Choroid plexus epithelial cell (primary cell): ENCODE measurements around the gene RTTN.
"Not testable (repeated sequence)": the region's sequence is repeated elsewhere in the genome, so short reads cannot be mapped to it uniquely, and the experiment has no call there.

Experiments used
- DNase-seq: peaks from one replicate; pipeline ENCODE4 v3.0.0-alpha.2; 2010; ENCODE audit warnings: low read depth
- H3K4me3 ChIP-seq: 2 replicates; pipeline ENCODE4 v1.5.1; 2011; ENCODE audit warnings: low read depth, mild to moderate bottlenecking, control low read depth, low read length, moderate library complexity
- TF ChIP-seq, protein P1 (sequence below): conservative IDR thresholded peaks from 2 replicates; pipeline ENCODE4 v1.5.1; 2011; ENCODE audit warnings: low read depth, mild to moderate bottlenecking, control low read depth, inconsistent platforms, low read length, moderate library complexity

Gene RTTN

DNA sequence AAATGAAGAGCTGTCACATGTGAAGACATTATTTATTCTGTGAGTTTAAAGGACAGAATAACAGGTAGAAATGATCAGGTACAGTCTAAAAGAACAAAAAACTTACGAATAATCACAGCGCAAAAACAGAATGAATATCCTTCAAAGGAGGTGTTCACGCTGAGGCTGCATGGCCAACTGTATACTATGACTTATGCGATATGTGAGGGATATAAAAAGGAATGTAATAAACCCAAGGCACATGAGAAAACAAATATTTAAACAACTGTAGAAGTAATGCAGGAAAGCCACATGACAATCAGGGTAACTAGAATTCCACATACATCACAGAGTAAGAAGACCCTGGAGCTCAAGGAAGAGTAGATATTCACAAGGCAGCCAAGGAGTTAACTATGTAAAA lies 81.3 kb downstream of the RTTN start:
- TF ChIP-seq, protein P1, sequence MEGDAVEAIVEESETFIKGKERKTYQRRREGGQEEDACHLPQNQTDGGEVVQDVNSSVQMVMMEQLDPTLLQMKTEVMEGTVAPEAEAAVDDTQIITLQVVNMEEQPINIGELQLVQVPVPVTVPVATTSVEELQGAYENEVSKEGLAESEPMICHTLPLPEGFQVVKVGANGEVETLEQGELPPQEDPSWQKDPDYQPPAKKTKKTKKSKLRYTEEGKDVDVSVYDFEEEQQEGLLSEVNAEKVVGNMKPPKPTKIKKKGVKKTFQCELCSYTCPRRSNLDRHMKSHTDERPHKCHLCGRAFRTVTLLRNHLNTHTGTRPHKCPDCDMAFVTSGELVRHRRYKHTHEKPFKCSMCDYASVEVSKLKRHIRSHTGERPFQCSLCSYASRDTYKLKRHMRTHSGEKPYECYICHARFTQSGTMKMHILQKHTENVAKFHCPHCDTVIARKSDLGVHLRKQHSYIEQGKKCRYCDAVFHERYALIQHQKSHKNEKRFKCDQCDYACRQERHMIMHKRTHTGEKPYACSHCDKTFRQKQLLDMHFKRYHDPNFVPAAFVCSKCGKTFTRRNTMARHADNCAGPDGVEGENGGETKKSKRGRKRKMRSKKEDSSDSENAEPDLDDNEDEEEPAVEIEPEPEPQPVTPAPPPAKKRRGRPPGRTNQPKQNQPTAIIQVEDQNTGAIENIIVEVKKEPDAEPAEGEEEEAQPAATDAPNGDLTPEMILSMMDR, result no peak
- no peak overlapping the region for H3K4me3 ChIP-seq
- DNase-seq, result no peak

DNA sequence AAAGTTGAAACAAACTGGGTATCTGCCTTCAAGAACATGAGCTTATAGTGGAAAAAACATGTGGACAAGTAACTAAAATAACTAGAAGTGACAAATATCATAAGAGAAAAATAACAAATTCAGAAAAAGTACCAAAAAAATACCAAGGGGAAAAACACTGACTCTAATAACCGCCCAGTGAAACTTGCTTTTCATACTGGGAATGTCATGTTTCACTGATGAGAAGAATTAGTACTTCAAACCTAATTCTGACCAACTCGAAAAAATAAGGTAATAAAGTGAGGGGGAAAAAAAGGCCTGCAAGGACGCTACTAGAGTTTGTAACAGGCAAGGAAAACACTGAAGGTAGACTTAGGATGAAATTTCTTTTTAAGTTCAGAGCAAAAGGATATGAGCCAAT lies 83.6 kb downstream of the RTTN start:
- TF ChIP-seq, protein P1, result no peak
- no peak overlapping the region for H3K4me3 ChIP-seq
- no peak for DNase-seq

GRCh38 chr18:70116949-70117348 lies 88.5 kb downstream of the RTTN start:
- no peak overlapping the region for H3K4me3 ChIP-seq
- TF ChIP-seq, protein P1, result no peak
- no peak for DNase-seq

DNA sequence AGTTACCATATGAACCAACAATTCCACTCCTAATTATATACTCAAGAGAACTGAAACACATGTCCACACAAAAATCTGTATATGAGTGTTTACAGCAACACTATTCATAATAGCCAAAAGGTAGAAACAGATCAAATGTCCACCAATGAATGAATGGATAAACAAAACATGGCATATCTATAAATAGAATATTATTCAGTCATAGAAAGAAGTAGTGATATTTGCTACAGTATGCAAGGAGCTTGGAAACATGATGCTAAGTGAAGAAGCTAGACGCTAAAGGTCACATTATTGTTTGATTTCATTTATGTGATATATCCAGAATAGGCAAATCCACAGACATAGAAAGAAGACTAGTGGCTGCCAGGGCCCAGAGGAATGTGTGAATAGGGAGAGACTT lies 92.0 kb downstream of the RTTN start:
- no peak overlapping the region for H3K4me3 ChIP-seq
- TF ChIP-seq, protein P1, result no peak
- no peak for DNase-seq

DNA sequence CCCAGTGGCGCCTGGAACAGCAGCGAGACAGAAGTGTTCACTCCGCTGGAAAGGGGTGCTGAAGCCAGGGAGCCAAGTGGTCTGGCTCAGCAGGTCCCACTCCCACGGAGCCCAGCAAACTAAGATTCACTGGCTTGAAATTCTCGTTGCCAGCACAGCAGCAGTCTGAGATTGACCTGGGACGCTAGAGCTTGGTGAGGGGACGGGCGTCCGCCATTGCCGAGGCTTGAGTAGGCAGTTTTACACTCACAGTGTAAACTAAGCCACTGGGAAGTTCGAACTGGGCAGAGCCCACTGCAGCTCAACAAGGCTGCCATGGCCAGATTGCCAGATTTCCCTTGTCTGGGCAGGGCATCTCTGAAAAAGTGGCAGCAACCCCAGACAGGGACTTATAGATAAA lies 94.8 kb downstream of the RTTN start:
- TF ChIP-seq, protein P1, result no peak
- DNase-seq, result no peak
- no peak overlapping the region for H3K4me3 ChIP-seq

- DNase-seq, result no peak
- H3K4me3 ChIP-seq, result no peak overlapping the region
- TF ChIP-seq, protein P1, result no peak
These were observed 98.4 kb downstream of the RTTN start for GRCh38 chr18:70107091-70107490.

DNA sequence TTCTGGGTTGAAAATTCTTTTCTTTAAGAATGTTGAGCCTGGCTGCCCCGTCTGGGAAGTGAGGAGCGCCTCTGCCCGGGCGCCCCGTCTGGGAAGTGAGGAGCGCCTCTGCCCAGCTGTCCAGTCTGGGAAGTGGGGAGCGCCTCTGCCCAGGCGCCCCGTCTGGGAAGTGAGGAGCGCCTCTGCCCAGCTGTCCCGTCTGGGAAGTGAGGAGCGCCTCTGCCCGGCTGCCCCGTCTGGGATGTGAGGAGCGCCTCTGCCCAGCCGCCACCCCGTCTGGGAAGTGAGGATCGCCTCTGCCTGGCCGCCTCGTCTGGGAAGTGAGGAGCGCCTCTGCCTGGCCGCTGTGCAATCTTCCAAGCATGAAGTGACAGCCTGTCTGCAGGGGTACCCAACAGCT lies 102.6 kb downstream of the RTTN start:
- not testable (repeated sequence) for H3K4me3 ChIP-seq, DNase-seq

GRCh38 chr18:70089858-70090257 lies 115.6 kb downstream of the RTTN start:
- no peak for DNase-seq
- TF ChIP-seq, protein P1, result no peak
- H3K4me3 ChIP-seq, result no peak overlapping the region
